Stimulated activated CD4-positive, alpha-beta T cell treated with anti-CD3 and anti-CD28 coated beads, Interleukin-4, amount 100 ng/mL, for 48 hours (primary cell): ENCODE data around the gene MLIP.
"Not testable (repeated sequence)": the region's sequence is repeated elsewhere in the genome, so short reads cannot be mapped to it uniquely, and the experiment has no call there.

ENCODE experiments used
- DNase-seq, 2 donors: peaks; one replicate each; pipeline ENCODE4 v3.0.0-alpha.2; 2020; ENCODE audit warnings: low read depth in 2 of 2

MLIP gene

GRCh38 chr6:54234539-54234938 is 123.3 kb downstream of the MLIP start:
- DNase-seq = no peak

GRCh38 chr6:54236984-54237383 is 125.7 kb downstream of the MLIP start:
- DNase-seq = no peak

GRCh38 chr6:54238396-54238795 is 127.2 kb downstream of the MLIP start:
- no peak for DNase-seq

- DNase-seq = no peak
Observed at GRCh38 chr6:54243699-54244098, 132.5 kb downstream of the MLIP start.

GRCh38 chr6:54244430-54244829 is 133.2 kb downstream of the MLIP start:
- DNase-seq = no peak

GRCh38 chr6:54245265-54245664 is 134.0 kb downstream of the MLIP start:
- DNase-seq = no peak

GRCh38 chr6:54248319-54248718 is 137.1 kb downstream of the MLIP start:
- no peak for DNase-seq

GRCh38 chr6:54248994-54249393 is 137.8 kb downstream of the MLIP start:
- no peak for DNase-seq

- not testable (repeated sequence) for DNase-seq
Observed at GRCh38 chr6:54249812-54250211, 138.6 kb downstream of the MLIP start.

- no peak for DNase-seq
Observed at GRCh38 chr6:54252496-54252895, 141.3 kb downstream of the MLIP start.

- DNase-seq = no peak
Observed at GRCh38 chr6:54252916-54253315, 141.7 kb downstream of the MLIP start.

GRCh38 chr6:54254886-54255285 is 143.6 kb downstream of the MLIP start:
- no peak for DNase-seq

- no peak for DNase-seq
Observed at GRCh38 chr6:54255886-54256285, 144.6 kb downstream of the MLIP start.

GRCh38 chr6:54260025-54260424 is 148.8 kb downstream of the MLIP start:
- DNase-seq = no peak

- no peak for DNase-seq
Observed at GRCh38 chr6:54262499-54262898, 151.3 kb downstream of the MLIP start.

- DNase-seq = no peak
Observed at GRCh38 chr6:54262971-54263370, 151.7 kb downstream of the MLIP start.

- DNase-seq = no peak
Observed at GRCh38 chr6:54264581-54265272, 153.5 kb downstream of the MLIP start.

- no peak for DNase-seq
Observed at GRCh38 chr6:54266400-54266923, 155.2 kb downstream of the MLIP start.

GRCh38 chr6:54267798-54268197 is 156.6 kb downstream of the MLIP start:
- DNase-seq = no peak

- DNase-seq = no peak
Observed at GRCh38 chr6:54273214-54273820, 162.1 kb downstream of the MLIP start.

- no peak for DNase-seq
Observed at GRCh38 chr6:54274383-54274782, 163.1 kb downstream of the MLIP start.

- no peak for DNase-seq
Observed at GRCh38 chr6:54282186-54282585, 170.9 kb downstream of the MLIP start.

- DNase-seq = no peak
Observed at GRCh38 chr6:54284161-54284860, 173.1 kb downstream of the MLIP start.
